ENCODE data around the gene KRTAP5-5.
"Not testable (repeated sequence)": the region's sequence is repeated elsewhere in the genome, so short reads cannot be mapped to it uniquely, and the experiment has no call there.

Gene KRTAP5-5

GRCh38 chr11:1607901-1608300 lies 21.7 kb upstream of the KRTAP5-5 start:
- not testable (repeated sequence) for DNase-seq

DNA sequence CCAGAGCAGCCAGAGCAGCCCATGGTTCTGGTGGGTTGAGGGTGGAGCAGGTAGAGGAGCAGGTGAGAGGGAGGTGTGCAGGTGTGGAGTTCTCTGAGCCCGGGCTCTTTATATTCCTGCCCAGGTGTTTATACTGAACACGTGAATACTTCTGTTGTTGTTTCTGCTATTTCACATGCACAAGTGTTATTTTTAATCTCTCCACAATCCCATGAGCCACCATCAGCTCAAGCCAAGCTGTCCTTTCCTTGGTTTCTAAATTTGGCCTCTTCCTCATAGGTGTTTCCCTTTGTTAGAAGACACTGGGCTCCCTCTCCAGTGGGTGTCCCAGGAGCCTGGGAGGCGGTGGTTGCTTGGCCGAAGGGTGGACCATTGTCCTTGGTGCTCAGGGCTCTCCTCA lies 21.2 kb upstream of the KRTAP5-5 start, which contains the start of gene KRTAP5-3:
KRTAP5-3 (minus strand) TSS at position 101 of the 400 bp plus-strand sequence; CDS start at position 23, 78 bp downstream.
- no peak for DNase-seq

DNA sequence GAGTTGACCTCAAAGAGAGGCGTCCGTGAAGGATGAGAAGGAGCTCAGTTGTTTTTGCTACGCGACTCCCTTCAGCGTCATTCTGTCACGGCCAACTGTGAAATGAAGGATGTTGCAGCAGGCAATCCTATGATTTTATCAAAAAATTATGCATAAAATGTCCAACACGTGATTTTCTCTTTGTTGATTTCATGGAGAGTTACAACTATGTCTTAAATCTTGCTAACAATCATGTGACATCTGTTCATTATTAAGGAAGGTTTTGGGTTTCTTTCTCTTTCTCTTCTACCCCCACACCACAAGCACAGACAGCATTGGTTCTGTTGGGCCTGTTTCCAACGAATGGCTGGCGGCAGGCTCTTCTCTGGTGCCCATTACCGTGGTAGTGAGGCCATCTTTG lies 11.3 kb upstream of the KRTAP5-5 start:
- DNase-seq: no peak

GRCh38 chr11:1619449-1619848 lies 10.1 kb upstream of the KRTAP5-5 start:
- DNase-seq: no peak

DNA sequence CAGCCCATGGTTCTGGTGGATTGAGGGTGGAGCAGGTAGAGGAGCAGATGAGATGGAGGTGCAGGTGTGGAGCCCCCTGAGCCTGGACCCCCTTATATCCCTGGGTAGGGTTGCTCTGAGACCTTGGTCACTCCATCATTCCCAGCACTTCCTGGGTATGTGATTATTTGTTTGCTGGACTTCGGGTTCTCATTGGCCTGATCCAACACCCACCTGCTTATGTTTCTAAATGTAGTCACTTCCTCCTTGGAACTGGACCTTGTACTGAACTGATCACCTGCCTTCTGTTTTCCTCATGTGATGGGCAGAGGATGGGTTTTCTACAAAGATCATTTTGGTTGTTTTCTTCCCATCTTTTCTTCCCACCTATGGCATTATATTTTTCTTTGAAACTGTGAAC lies 7.5 kb upstream of the KRTAP5-5 start, which contains the start of gene KRTAP5-4:
KRTAP5-4 (minus strand) TSS at position 53 of the 400 bp plus-strand sequence; CDS start at position 8, 45 bp downstream.
- no peak for DNase-seq

GRCh38 chr11:1623716-1624115 lies 5.9 kb upstream of the KRTAP5-5 start:
- DNase-seq: no peak

DNA sequence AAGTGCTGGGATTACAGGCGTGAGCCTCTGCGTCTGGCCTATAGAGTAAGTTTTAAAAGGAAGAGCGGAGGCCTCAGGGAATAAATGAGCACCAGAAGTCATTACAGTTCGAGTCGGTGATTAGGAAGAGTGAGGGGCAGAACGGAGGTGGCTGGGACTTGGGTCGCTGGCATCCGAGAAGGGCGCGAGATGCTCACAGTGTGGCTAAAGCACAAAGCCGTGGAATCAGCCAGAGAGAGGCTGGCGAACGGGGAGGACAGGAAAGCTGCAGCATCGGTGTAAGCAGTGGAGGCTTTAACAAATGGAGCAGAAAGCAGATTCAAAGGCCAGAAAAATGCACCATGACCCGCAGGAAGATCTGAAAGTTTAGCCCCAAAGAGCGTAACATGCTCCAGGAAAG lies 5.0 kb upstream of the KRTAP5-5 start:
- DNase-seq: no peak

- DNase-seq: no peak
Observed at GRCh38 chr11:1625541-1625940, 4.0 kb upstream of the KRTAP5-5 start.

DNA sequence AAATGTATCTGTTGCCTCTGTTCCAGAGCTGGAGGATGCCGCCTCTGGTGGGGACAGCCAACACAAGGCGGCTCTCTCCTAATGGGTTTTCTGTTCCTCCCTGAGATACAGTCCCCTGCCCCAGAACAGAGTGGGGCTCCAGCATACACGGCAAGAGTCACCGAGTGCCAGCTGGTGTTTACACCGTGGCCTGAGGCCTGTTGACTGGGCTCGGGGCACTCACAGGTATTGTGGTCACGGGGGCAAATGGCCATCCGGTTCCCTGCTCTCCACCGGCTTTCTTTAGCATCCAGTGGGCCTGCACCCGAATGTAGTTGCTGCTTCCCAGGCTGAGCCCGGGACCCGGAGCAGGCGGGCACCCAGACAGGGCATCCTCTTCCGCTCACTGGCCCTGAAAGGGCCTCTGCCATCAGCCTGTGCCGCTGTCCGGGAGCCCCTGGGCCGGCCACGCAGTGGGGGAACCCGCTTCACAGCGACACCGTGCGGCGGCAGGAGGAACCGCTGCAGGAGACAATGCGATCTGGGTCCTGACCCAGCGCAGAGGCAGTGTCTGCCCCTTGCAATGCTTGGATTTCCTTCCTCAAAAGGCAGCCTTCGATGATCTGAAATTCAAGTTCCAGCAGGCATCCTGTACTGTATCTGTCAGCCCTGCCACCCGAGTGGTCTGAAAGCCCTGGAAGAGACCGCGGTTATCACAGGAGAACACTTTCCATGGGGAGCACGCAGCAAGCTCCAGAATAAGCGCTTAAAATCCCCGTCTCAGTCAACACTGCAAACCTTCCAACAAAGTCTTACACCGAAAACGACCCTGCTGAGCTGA lies 859 bp upstream of the KRTAP5-5 start:
- DNase-seq: peak; percentile 10

GRCh38 chr11:1630271-1630670 lies 696 bp downstream of the KRTAP5-5 start:
- DNase-seq: no peak

DNA sequence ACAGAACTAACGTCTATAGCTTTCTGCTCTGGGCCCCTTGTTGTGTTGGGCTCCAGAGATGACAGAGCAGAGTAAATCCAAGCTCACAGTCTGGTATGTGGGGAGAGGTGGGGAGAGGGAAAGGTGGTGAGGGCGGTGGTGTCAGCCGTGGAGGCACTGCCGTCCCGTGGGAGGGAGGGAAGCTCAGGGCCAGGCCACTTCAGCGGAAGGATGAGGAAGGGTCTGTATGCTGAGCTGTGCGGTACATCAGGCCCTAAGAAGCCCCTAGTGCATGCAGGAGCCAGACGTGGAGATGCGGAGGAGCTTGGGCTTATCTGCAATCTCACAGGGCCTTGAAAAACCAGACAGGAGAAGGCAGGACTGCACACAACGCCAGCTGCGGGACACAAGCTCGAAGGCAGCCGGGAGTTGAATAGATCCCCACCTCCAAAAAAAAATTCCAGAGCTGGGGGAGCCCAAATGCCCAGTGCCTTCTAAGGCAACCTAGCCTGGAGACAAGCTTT lies 1.5 kb downstream of the KRTAP5-5 start:
- DNase-seq: no peak

DNA sequence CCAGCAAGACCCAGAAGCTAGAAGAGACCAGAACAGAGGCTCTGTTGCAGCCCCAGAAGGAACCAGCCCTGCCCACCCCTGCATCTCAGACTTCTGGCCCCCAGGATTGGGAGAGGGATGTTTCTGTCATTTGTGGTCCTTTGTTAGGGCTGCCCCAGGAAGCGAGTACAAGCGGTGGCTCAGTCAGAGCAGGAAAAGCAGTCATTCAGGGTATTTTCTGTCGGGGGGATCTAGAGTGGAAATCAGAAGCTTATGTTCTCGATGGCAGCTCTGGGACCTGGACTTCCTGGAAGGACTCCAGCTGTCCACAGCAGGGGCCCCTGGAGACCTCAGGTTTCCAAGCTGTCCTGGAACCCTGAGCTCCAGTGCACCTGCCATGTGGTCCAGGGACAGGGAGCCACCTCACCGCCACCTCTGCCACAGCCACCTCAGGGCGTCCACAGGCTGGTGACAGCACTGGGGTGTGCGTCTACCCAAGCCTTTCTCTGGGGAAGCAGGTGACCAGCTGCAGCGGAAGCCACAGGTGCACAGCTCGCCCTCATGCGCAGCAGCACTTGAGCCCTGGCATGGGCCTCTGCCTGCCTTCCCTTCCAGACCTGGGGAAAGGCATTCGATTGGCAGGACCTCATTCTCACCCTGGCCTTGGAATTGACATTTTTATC lies 2.6 kb downstream of the KRTAP5-5 start:
- no peak for DNase-seq

DNA sequence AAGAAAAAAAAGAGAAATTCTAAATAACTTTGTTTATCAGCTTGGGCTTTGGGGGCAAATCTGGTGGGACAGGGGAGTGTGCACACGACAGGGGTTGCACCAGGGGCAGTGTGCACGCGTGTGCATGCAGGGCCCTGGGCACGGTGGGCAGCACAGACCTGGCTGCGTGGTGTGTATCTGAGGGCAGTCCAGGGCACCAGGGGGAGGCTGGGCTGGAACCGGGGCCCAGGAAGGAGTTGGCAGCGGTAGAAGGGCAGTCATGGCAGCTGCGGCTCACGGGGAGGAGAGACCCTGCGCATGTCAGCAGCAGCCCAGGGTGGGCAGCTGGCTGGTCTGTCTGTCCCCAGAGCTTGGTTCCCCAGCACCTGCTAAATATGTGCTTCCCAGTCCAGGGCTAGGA lies 4.3 kb downstream of the KRTAP5-5 start:
- no peak for DNase-seq

DNA sequence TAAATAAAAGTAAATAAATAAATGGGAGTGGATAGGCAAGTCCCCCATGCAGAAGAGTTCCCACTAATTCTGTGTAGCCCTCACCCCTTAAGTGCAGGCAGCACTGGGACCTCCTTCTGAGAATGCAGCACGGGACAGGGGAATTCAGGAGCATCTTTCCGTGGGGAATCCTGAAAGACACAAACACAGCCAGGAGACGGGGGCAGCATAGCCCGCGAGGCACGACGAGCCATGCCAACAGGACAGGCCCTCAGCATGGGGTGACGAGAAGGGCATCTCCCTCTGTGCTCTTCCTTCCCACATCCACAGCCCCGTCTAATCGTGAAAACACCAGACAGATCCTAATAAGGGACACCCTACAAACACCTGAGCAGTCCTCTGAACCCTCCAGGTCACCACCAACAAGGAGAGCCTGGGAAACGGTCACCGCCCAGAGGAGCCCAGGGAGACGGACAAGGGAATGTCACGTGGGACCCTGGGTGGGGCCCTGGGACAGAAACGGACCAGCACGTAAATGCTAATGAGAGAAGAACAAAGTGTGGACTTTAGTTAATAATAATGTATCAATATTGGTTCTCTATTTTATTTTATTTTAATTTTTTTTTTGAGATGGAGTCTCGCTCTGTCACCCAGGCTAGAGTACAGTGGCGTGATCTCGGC lies 6.8 kb downstream of the KRTAP5-5 start:
- DNase-seq: no peak

DNA sequence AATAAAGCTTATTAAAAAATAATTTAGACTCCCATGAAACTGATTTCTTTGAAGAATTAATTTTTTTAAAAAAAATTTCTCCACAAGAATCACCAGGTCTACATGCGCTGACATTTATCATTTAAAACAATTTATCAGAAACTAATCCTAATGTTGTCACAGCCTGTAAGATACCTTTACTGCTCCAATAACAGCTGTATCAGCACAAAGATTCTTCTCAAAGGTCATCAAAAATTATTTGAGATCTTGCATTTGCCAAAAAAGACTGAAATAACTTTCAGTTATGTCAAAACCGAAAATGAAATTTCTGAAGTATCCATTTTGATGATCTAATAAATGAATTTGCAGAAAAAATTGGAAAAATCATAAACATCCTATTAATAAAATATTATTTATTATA lies 8.1 kb downstream of the KRTAP5-5 start:
- no peak for DNase-seq

DNA sequence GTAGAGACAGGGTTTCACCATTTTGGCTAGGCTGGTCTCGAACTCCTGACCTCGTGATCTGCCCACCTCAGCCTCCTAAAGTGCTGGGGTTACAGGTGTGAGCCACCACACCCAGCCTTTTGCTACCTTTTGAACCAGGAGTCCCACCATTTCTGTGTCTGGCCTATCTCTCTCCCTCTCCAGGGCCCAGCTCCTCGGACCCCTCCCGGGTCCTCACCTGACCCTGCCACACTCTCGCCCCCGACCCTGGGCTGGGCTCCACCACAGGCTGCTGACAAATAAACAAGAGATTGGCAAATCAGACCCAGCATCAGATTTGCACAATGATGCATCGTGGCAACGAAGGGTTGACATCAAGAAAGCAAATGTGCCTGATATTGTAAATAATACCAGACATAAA lies 8.8 kb downstream of the KRTAP5-5 start:
- no peak for DNase-seq

- DNase-seq: no peak
Observed at GRCh38 chr11:1639102-1639620, 9.6 kb downstream of the KRTAP5-5 start.

- no peak for DNase-seq
Observed at GRCh38 chr11:1639666-1640065, 10.1 kb downstream of the KRTAP5-5 start.

GRCh38 chr11:1640076-1640946 lies 10.7 kb downstream of the KRTAP5-5 start:
- DNase-seq: no peak

- no peak for DNase-seq
Observed at GRCh38 chr11:1641096-1641495, 11.5 kb downstream of the KRTAP5-5 start.

GRCh38 chr11:1642288-1643145 lies 12.9 kb downstream of the KRTAP5-5 start:
- no peak for DNase-seq
